ENCODE results near the gene FGFR1OP2. TPM values are rescaled to one million over a fixed set of nuclear protein-coding genes. Genes with fewer than 3 reads are reported as not detected.
A peak's percentile ranks its signal among the peaks of the same experiment; 100 is the strongest.

FGFR1OP2 gene
- total RNA-seq, 2 donors from 2014 or later = 79.6 to 123 TPM

- TF ChIP-seq CTCF (IDR thresholded peaks at IDR 0.05) = no peak
- no peaks in the 10 kb centered on the region for H3K4me1 ChIP-seq (ENCODE audit: control insufficient read depth in 1 of 2, low read depth in 2 of 2)
- no peak for ATAC-seq (ENCODE audit: insufficient number of reproducible peaks, low FRiP score, low read depth)
These were observed 41.5 kb downstream of the FGFR1OP2 start for GRCh38 chr12:26979733-26980132.

DNA sequence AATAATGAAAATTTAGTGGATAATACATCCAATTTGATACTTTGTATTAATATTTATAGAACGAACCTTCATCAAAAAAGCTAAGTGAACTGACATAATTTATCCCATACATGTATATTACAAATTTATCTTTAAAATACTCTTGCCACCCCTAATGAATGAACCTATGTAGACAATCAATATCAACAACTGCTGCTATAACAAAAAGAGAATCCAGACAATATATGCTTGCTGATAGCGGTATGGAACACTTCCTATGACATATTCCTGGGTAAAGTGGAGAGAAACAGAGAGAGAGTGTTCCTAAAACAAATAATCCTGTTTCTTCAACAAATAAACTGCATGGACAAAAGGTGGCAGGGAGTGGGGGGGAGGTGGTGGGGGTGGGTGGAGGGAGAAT is 44.6 kb downstream of the FGFR1OP2 start:
- DNase-seq (ENCODE audit: low spot score) = no peak
- no peak overlapping the region for H3K4me3 ChIP-seq

More at GRCh38 chr12:26979733-26980132, 41.5 kb downstream of the FGFR1OP2 start:
- Histone ChIP-seq H3K9me3 (no peaks in the 10 kb centered on the region), H3K27me3 (replicated peaks; ENCODE audit: insufficient read depth) (no peaks in the 10 kb centered on the region), H3K27ac (no peak overlapping the region), H3K36me3 (peaks cover 14% of the 10 kb centered on the region), H3K4me3 (no peak overlapping the region)
- DNase-seq (ENCODE audit: low spot score) = no peak

GRCh38 chr12:26987634-26988424 is 49.6 kb downstream of the FGFR1OP2 start:
- Histone ChIP-seq H3K27me3 (replicated peaks; ENCODE audit: insufficient read depth) (no peaks in the 10 kb centered on the region), H3K4me3 (no peak overlapping the region), H3K36me3 (peaks cover 4% of the 10 kb centered on the region), H3K27ac (peak overlapping the region in 1 of 2 donors; percentile 36), H3K9me3 (no peaks in the 10 kb centered on the region), H3K4me1 (ENCODE audit: control insufficient read depth in 1 of 2, low read depth in 2 of 2) (peaks cover 0 to 9% of the 10 kb centered on the region in 2 donors)
- DNase-seq (ENCODE audit: low spot score) (no peak), ATAC-seq (ENCODE audit: insufficient number of reproducible peaks, low FRiP score, low read depth) (no peak)
- TF ChIP-seq CTCF (IDR thresholded peaks at IDR 0.05) = no peak

More for the DNA sequence above, 44.6 kb downstream of the FGFR1OP2 start:
- no peak for ATAC-seq (ENCODE audit: insufficient number of reproducible peaks, low FRiP score, low read depth)
- no peak overlapping the region for H3K27ac ChIP-seq
- H3K27me3 ChIP-seq (replicated peaks; ENCODE audit: insufficient read depth) = no peaks in the 10 kb centered on the region
- no peaks in the 10 kb centered on the region for H3K9me3 ChIP-seq
- H3K36me3 ChIP-seq = peaks cover 14% of the 10 kb centered on the region
- no peak for TF ChIP-seq CTCF (IDR thresholded peaks at IDR 0.05)
- H3K4me1 ChIP-seq (ENCODE audit: control insufficient read depth in 1 of 2, low read depth in 2 of 2) = peaks cover 0 to 9% of the 10 kb centered on the region in 2 donors

DNA sequence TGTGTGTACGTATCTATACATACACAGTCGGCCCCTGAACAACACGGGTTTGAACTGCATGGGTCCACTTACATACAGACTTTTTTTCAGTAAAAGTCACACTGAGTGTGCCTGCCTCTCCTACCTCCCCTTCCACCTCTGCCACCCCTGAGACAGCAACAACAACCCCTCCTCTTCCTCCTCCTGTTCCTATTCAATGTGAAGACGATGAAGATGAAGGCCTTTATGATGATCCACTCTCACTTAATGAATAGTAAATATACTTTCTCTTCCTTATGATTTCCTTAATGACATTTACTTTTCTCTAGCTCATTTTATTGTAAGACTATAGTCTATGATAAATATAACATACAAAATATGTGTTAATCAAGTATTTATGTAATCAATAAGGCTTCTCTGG is 50.4 kb downstream of the FGFR1OP2 start:
- Histone ChIP-seq H3K27ac (no peak overlapping the region), H3K4me1 (ENCODE audit: control insufficient read depth in 1 of 2, low read depth in 2 of 2) (peaks cover 0 to 9% of the 10 kb centered on the region in 2 donors), H3K27me3 (replicated peaks; ENCODE audit: insufficient read depth) (no peaks in the 10 kb centered on the region), H3K4me3 (no peak overlapping the region), H3K9me3 (no peaks in the 10 kb centered on the region), H3K36me3 (peaks cover 4% of the 10 kb centered on the region)
- no peak for ATAC-seq (ENCODE audit: insufficient number of reproducible peaks, low FRiP score, low read depth)
- DNase-seq (ENCODE audit: low spot score) = no peak
- TF ChIP-seq CTCF (IDR thresholded peaks at IDR 0.05) = no peak

- Histone ChIP-seq H3K9me3 (no peaks in the 10 kb centered on the region), H3K27ac (no peak overlapping the region), H3K27me3 (replicated peaks; ENCODE audit: insufficient read depth) (no peaks in the 10 kb centered on the region), H3K4me1 (ENCODE audit: control insufficient read depth in 1 of 2, low read depth in 2 of 2) (peaks cover 0 to 9% of the 10 kb centered on the region in 2 donors), H3K36me3 (peaks cover 9% of the 10 kb centered on the region), H3K4me3 (no peak overlapping the region)
- DNase-seq (ENCODE audit: low spot score) = no peak
- no peak for ATAC-seq (ENCODE audit: insufficient number of reproducible peaks, low FRiP score, low read depth)
- no peak for TF ChIP-seq CTCF (IDR thresholded peaks at IDR 0.05)
These were observed 51.6 kb downstream of the FGFR1OP2 start for GRCh38 chr12:26989873-26990272.

Data from thoracic aorta (tissue), 2 donors.